Kidney capillary endothelial cell (primary cell): Measurements from ENCODE around the gene CLEC16A.
"Not testable (repeated sequence)": the region's sequence is repeated elsewhere in the genome, so short reads cannot be mapped to it uniquely, and the experiment has no call there.

Experiments used
- DNase-seq: peaks from one replicate; pipeline ENCODE4 v3.0.0-alpha.2; 2018; ENCODE audit warnings: low spot score

CLEC16A gene

GRCh38 chr16:11202260-11203091 lies 258.1 kb downstream of the CLEC16A start:
- no peak for DNase-seq

GRCh38 chr16:11203111-11203623 lies 258.8 kb downstream of the CLEC16A start:
- DNase-seq, result no peak

GRCh38 chr16:11204513-11205047 lies 260.2 kb downstream of the CLEC16A start:
- DNase-seq, result no peak

GRCh38 chr16:11205065-11205699 lies 260.8 kb downstream of the CLEC16A start:
- no peak for DNase-seq

- peak; percentile 71 for DNase-seq
These were observed 261.6 kb downstream of the CLEC16A start for GRCh38 chr16:11205754-11206581.

GRCh38 chr16:11207646-11208045 lies 263.3 kb downstream of the CLEC16A start:
- no peak for DNase-seq

GRCh38 chr16:11208916-11209665 lies 264.7 kb downstream of the CLEC16A start:
- DNase-seq, result no peak

- DNase-seq, result no peak
These were observed 265.9 kb downstream of the CLEC16A start for GRCh38 chr16:11210260-11210659.

- no peak for DNase-seq
These were observed 267.0 kb downstream of the CLEC16A start for GRCh38 chr16:11211061-11211976.

GRCh38 chr16:11211977-11212797 lies 267.8 kb downstream of the CLEC16A start:
- no peak for DNase-seq

- DNase-seq, result no peak
These were observed 268.4 kb downstream of the CLEC16A start for GRCh38 chr16:11212798-11213196.

- no peak for DNase-seq
These were observed 269.0 kb downstream of the CLEC16A start for GRCh38 chr16:11213373-11213772.

GRCh38 chr16:11213799-11214198 lies 269.4 kb downstream of the CLEC16A start:
- DNase-seq, result no peak

GRCh38 chr16:11215935-11216556 lies 271.7 kb downstream of the CLEC16A start:
- no peak for DNase-seq

GRCh38 chr16:11217651-11218603 lies 273.6 kb downstream of the CLEC16A start:
- DNase-seq, result no peak

GRCh38 chr16:11218604-11218962 lies 274.2 kb downstream of the CLEC16A start:
- no peak for DNase-seq

GRCh38 chr16:11219178-11219577 lies 274.8 kb downstream of the CLEC16A start:
- DNase-seq, result no peak

GRCh38 chr16:11220507-11220906 lies 276.1 kb downstream of the CLEC16A start:
- not testable (repeated sequence) for DNase-seq
